ENCODE measurements around the gene PHC2.

GRCh38 chr1:33414879-33415278, 16.0 kb downstream of the PHC2 start:
- TF ChIP-seq PBX2 (CRISPR knock-in tag; IDR thresholded peaks at IDR 0.05; ENCODE audit: low read depth), result no peak
- TF ChIP-seq PBX2 (tag; conservative IDR thresholded peaks at IDR 0.05; ENCODE audit: low read depth), result no peak
- TF ChIP-seq RFX1 (IDR thresholded peaks at IDR 0.05), result no peak
- TF ChIP-seq EZH2 (IDR thresholded peaks at IDR 0.05; ENCODE audit: borderline replicate concordance, low read depth, low read length), result no peak
- TF ChIP-seq HCFC1 (IDR thresholded peaks at IDR 0.05; ENCODE audit: low read depth, low read length), result no peak
- TF ChIP-seq SREBF2 (CRISPR knock-in tag; IDR thresholded peaks at IDR 0.05), result no peak
- TF ChIP-seq PPARD (CRISPR knock-in tag; IDR thresholded peaks at IDR 0.05), result no peak

All from K562 (cell line).